ENCODE measurements around the gene SH3RF3. TPM values are rescaled to one million over a fixed set of nuclear protein-coding genes. Genes with fewer than 3 reads are reported as not detected.

The SH3RF3 gene
- total RNA-seq, 1 experiment from 2014 or later = 21.7 TPM

- POLR2A ChIA-PET = no interaction called here
- Mint-ChIP-seq H3K9me3 (ENCODE audit: unreplicated experiment) (no peaks in the 10 kb centered on the region), H3K27ac (ENCODE audit: low read depth, unreplicated experiment) (no peak overlapping the region), H3K4me3 (ENCODE audit: unreplicated experiment) (no peak overlapping the region), H3K36me3 (ENCODE audit: insufficient read depth, unreplicated experiment) (no peaks in the 10 kb centered on the region), H3K27me3 (ENCODE audit: insufficient read depth, unreplicated experiment) (no peaks in the 10 kb centered on the region), H3K4me1 (ENCODE audit: insufficient read depth, unreplicated experiment) (peaks cover 43% of the 10 kb centered on the region)
- CTCF ChIA-PET = interaction anchor here (0.7 kb wide), 1 partner anchor 199 kb away, joined by 3 read pairs; no protein-coding TSS in a partner anchor
- intact Hi-C loops (cut with micrococcal nuclease) = no loop called here
- no TSS peak for BruUV-seq (replicated peaks)
- TF ChIP-seq CTCF (IDR thresholded peaks at IDR 0.05; ENCODE audit: unreplicated experiment) = no peak
- no peak for DNase-seq (ENCODE audit: unreplicated experiment)
Measured at GRCh38 chr2:109282865-109283264, 153.9 kb downstream of the SH3RF3 start.

GRCh38 chr2:109284826-109285225, 155.8 kb downstream of the SH3RF3 start:
- ChIA-PET POLR2A (no interaction called here), CTCF (no interaction called here)
- Mint-ChIP-seq H3K4me3 (ENCODE audit: unreplicated experiment) (no peak overlapping the region), H3K9me3 (ENCODE audit: unreplicated experiment) (no peaks in the 10 kb centered on the region), H3K36me3 (ENCODE audit: insufficient read depth, unreplicated experiment) (no peaks in the 10 kb centered on the region), H3K4me1 (ENCODE audit: insufficient read depth, unreplicated experiment) (peaks cover 32% of the 10 kb centered on the region), H3K27ac (ENCODE audit: low read depth, unreplicated experiment) (no peak overlapping the region), H3K27me3 (ENCODE audit: insufficient read depth, unreplicated experiment) (no peaks in the 10 kb centered on the region)
- no TSS peak for BruUV-seq (replicated peaks)
- no peak for TF ChIP-seq CTCF (IDR thresholded peaks at IDR 0.05; ENCODE audit: unreplicated experiment)
- DNase-seq (ENCODE audit: unreplicated experiment) = peak; percentile 51
- intact Hi-C loops (cut with micrococcal nuclease) = no loop called here

- Mint-ChIP-seq H3K27ac (ENCODE audit: low read depth, unreplicated experiment) (no peak overlapping the region), H3K4me3 (ENCODE audit: unreplicated experiment) (no peak overlapping the region), H3K36me3 (ENCODE audit: insufficient read depth, unreplicated experiment) (no peaks in the 10 kb centered on the region), H3K27me3 (ENCODE audit: insufficient read depth, unreplicated experiment) (no peaks in the 10 kb centered on the region), H3K9me3 (ENCODE audit: unreplicated experiment) (no peaks in the 10 kb centered on the region), H3K4me1 (ENCODE audit: insufficient read depth, unreplicated experiment) (peaks cover 32% of the 10 kb centered on the region)
- POLR2A ChIA-PET = no interaction called here
- intact Hi-C loops (cut with micrococcal nuclease) = no loop called here
- no TSS peak for BruUV-seq (replicated peaks)
- no peak for TF ChIP-seq CTCF (IDR thresholded peaks at IDR 0.05; ENCODE audit: unreplicated experiment)
- DNase-seq (ENCODE audit: unreplicated experiment) = peak; percentile 59
- CTCF ChIA-PET = no interaction called here
Measured at GRCh38 chr2:109285244-109285651, 156.2 kb downstream of the SH3RF3 start.

- intact Hi-C loops (cut with micrococcal nuclease) = no loop called here
- H3K27ac Mint-ChIP-seq (ENCODE audit: low read depth, unreplicated experiment) = no peak overlapping the region
- no peaks in the 10 kb centered on the region for H3K36me3 Mint-ChIP-seq (ENCODE audit: insufficient read depth, unreplicated experiment)
- H3K27me3 Mint-ChIP-seq (ENCODE audit: insufficient read depth, unreplicated experiment) = no peaks in the 10 kb centered on the region
- no peaks in the 10 kb centered on the region for H3K9me3 Mint-ChIP-seq (ENCODE audit: unreplicated experiment)
- DNase-seq (ENCODE audit: unreplicated experiment) = no peak
- no TSS peak for BruUV-seq (replicated peaks)
- ChIA-PET POLR2A (interaction anchor here (0.6 kb wide), 1 partner anchor 693 kb away, joined by 3 read pairs; no protein-coding TSS in a partner anchor), CTCF (interaction anchor here (0.6 kb wide), 1 partner anchor 221 kb away, joined by 3 read pairs; no protein-coding TSS in a partner anchor)
- no peak overlapping the region for H3K4me3 Mint-ChIP-seq (ENCODE audit: unreplicated experiment)
- H3K4me1 Mint-ChIP-seq (ENCODE audit: insufficient read depth, unreplicated experiment) = peaks cover 32% of the 10 kb centered on the region
- no peak for TF ChIP-seq CTCF (IDR thresholded peaks at IDR 0.05; ENCODE audit: unreplicated experiment)
Measured at GRCh38 chr2:109287413-109287812, 158.4 kb downstream of the SH3RF3 start.
